A673 (cell line): ENCODE results near the gene MEX3B. TPM values are rescaled to one million over a fixed set of nuclear protein-coding genes. Genes with fewer than 3 reads are reported as not detected.
A peak's percentile ranks its signal among the peaks of the same experiment; 100 is the strongest.
"Not testable (repeated sequence)": the region's sequence is repeated elsewhere in the genome, so short reads cannot be mapped to it uniquely, and the experiment has no call there.

Experiments
- BruUV-seq: library from RNA; stranded (reverse); fragments of 400-500 nt; replicated peaks from 2 replicates; lab custom pipeline; 2021; lab: Mats Ljungman, UMichigan
- CTCF ChIA-PET: fragments of 300-600 bp; sonication (Branson Sonifier 250); formaldehyde crosslinking; loops from one replicate; lab custom pipeline; 2022; ENCODE audit warnings: antibody characterized with exemption; lab: Charles Lee
- POLR2A ChIA-PET: fragments of 300-600 bp; sonication (Branson Sonifier 250); formaldehyde crosslinking; loops from one replicate; lab custom pipeline; 2022; ENCODE audit warnings: antibody characterized with exemption; ENCODE audit not compliant: low non-redundant PET; lab: Charles Lee
- DNase-seq: peaks from one replicate; pipeline ENCODE4 v3.0.0-alpha.2; 2015; ENCODE audit warnings: low spot score
- H3K27ac ChIP-seq: fragments of 200-600 bp; sonication (generic); 2 replicates; pipeline ENCODE4 v1.5.1; 2016; ENCODE audit warnings: mixed run types, low read depth, mild to moderate bottlenecking, mixed read lengths, antibody characterized with exemption, low read length; ENCODE audit not compliant: poor library complexity, severe bottlenecking
- H3K27me3 ChIP-seq: fragments of 200-600 bp; sonication (generic); replicated peaks from 2 replicates; pipeline ENCODE4 v1.6.1; 2017; ENCODE audit warnings: mixed run types, low read depth, mild to moderate bottlenecking, mixed read lengths, antibody characterized with exemption, low read length; ENCODE audit not compliant: insufficient read depth, poor library complexity
- H3K36me3 ChIP-seq: fragments of 200-600 bp; sonication (generic); 2 replicates; pipeline ENCODE4 v1.6.1; 2016; ENCODE audit warnings: mixed run types, mild to moderate bottlenecking, mixed read lengths, antibody characterized with exemption, low read length; ENCODE audit not compliant: insufficient read depth, poor library complexity, severe bottlenecking
- H3K4me1 ChIP-seq: fragments of 200-600 bp; sonication (generic); 2 replicates; pipeline ENCODE4 v1.6.1; 2017; ENCODE audit warnings: mixed run types, mild to moderate bottlenecking, mixed read lengths, antibody characterized with exemption, low read length; ENCODE audit not compliant: insufficient read depth, poor library complexity, severe bottlenecking
- H3K4me3 ChIP-seq: fragments of 200-600 bp; sonication (generic); 2 replicates; pipeline ENCODE4 v1.5.1; 2016; ENCODE audit warnings: low read depth, mixed run types, mild to moderate bottlenecking, mixed read lengths, low read length; ENCODE audit not compliant: poor library complexity, severe bottlenecking
- H3K9me3 ChIP-seq: fragments of 200-600 bp; sonication (generic); 2 replicates; pipeline ENCODE4 v1.6.1; 2016; ENCODE audit warnings: mixed run types, low read depth, mild to moderate bottlenecking, mixed read lengths, antibody characterized with exemption, low read length; ENCODE audit not compliant: poor library complexity, severe bottlenecking
- CTCF ChIP-seq: fragments of 300-800, 200-600 bp; sonication (generic); conservative IDR thresholded peaks from 2 replicates; pipeline ENCODE4 v1.5.1; 2017; ENCODE audit warnings: low read depth, mild to moderate bottlenecking, antibody characterized with exemption, low read length, moderate library complexity, mixed read lengths
- EZH2 ChIP-seq: fragments of 200-600 bp; sonication (generic); IDR thresholded peaks from 2 replicates; pipeline ENCODE4 v1.6.1; 2017; ENCODE audit warnings: borderline replicate concordance, low read depth, mild to moderate bottlenecking, mixed read lengths, antibody characterized with exemption, low read length; ENCODE audit not compliant: poor library complexity, severe bottlenecking
- intact Hi-C: fragments of 100-400 bp; cut with micrococcal nuclease; formaldehyde crosslinking; loops from one replicate; pipeline ENCODE4 v1.10.0; 2022; ENCODE audit not compliant: unreplicated experiment
- total RNA-seq: library from RNA; stranded (reverse); gene quantifications from 2 replicates; pipeline ENCODE4 v1.2.3, GENCODE V29; 2021

The MEX3B gene
- total RNA-seq, 1 experiment from 2014 or later: 5.5 TPM

GRCh38 chr15:82003916-82004315, 41.9 kb downstream of the MEX3B start:
- no TSS peak for BruUV-seq
- no peak overlapping the region for H3K27ac ChIP-seq
- ChIA-PET POLR2A (no interaction called here), CTCF (no interaction called here)
- DNase-seq: no peak
- intact Hi-C loops: no loop called here
- H3K4me1 ChIP-seq: no peaks in the 10 kb centered on the region
- TF ChIP-seq CTCF (no peak), EZH2 (no peak)
- no peaks in the 10 kb centered on the region for H3K36me3 ChIP-seq
- H3K4me3 ChIP-seq: no peak overlapping the region
- H3K27me3 ChIP-seq: no peaks in the 10 kb centered on the region
- peaks cover 4% of the 10 kb centered on the region for H3K9me3 ChIP-seq

- H3K4me3 ChIP-seq: peak overlapping the region; percentile 30
- not testable (repeated sequence) for H3K27ac ChIP-seq
Observed at GRCh38 chr15:81995081-81995480, 50.7 kb downstream of the MEX3B start.

GRCh38 chr15:81992523-81992922, 53.3 kb downstream of the MEX3B start:
- H3K27me3 ChIP-seq: no peaks in the 10 kb centered on the region
- no peaks in the 10 kb centered on the region for H3K4me1 ChIP-seq
- no TSS peak for BruUV-seq
- intact Hi-C loops: no loop called here
- DNase-seq: no peak
- no peak overlapping the region for H3K4me3 ChIP-seq
- H3K27ac ChIP-seq: no peak overlapping the region
- no peaks in the 10 kb centered on the region for H3K36me3 ChIP-seq
- ChIA-PET POLR2A (no interaction called here), CTCF (no interaction called here)
- H3K9me3 ChIP-seq: peaks cover 8% of the 10 kb centered on the region
- TF ChIP-seq EZH2 (no peak), CTCF (no peak)

More at GRCh38 chr15:81995081-81995480, 50.7 kb downstream of the MEX3B start:
- BruUV-seq, H3K9me3 ChIP-seq, DNase-seq, intact Hi-C loops, POLR2A ChIA-PET, H3K4me1 ChIP-seq, CTCF ChIA-PET, H3K36me3 ChIP-seq, H3K27me3 ChIP-seq: not testable (repeated sequence)

Other genes with a start within 250 kb of the MEX3B start
- gene EFL1, start 216.7 kb upstream of the MEX3B start, total RNA-seq: 21.9 and 26.1 TPM in 2 replicates
- 1.5 and 1.9 TPM in 2 replicates for gene SAXO2, start 216.8 kb upstream of the MEX3B start, total RNA-seq